ENCODE data around the gene AASDHPPT. TPM values are rescaled to one million over a fixed set of nuclear protein-coding genes. Genes with fewer than 3 reads are reported as not detected.

Gene AASDHPPT
- total RNA-seq, 1 donor from 2014 or later, result 49.6 TPM

DNA sequence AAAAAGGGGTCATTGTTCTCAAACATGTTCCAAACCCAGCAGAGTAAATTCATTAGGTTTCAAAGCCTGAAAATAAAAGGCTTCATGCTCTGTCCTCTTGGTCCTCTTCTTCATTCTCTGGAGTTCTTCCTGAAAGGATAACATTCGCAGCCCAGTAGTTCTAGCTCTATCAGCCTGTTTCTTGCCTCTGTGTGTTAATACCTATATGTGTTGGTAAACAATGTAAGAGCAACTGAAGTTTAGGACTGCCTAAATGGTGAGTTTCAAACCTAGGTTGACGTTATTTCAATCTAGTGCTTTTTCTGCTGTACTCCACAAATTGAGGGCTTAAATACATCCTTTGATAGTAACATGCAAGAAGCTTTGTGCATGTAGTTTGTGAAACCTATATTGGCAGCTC lies 9.4 kb downstream of the AASDHPPT start:
- H3K4me1 Mint-ChIP-seq (ENCODE audit: unreplicated experiment), result peaks cover 53% of the 10 kb centered on the region
- TF ChIP-seq, protein P1, sequence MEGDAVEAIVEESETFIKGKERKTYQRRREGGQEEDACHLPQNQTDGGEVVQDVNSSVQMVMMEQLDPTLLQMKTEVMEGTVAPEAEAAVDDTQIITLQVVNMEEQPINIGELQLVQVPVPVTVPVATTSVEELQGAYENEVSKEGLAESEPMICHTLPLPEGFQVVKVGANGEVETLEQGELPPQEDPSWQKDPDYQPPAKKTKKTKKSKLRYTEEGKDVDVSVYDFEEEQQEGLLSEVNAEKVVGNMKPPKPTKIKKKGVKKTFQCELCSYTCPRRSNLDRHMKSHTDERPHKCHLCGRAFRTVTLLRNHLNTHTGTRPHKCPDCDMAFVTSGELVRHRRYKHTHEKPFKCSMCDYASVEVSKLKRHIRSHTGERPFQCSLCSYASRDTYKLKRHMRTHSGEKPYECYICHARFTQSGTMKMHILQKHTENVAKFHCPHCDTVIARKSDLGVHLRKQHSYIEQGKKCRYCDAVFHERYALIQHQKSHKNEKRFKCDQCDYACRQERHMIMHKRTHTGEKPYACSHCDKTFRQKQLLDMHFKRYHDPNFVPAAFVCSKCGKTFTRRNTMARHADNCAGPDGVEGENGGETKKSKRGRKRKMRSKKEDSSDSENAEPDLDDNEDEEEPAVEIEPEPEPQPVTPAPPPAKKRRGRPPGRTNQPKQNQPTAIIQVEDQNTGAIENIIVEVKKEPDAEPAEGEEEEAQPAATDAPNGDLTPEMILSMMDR (IDR thresholded peaks at IDR 0.05), result no peak
- no peaks in the 10 kb centered on the region for H3K9me3 Mint-ChIP-seq (ENCODE audit: unreplicated experiment)
- peak overlapping the region; percentile 32 for H3K27ac Mint-ChIP-seq (ENCODE audit: unreplicated experiment)
- H3K4me3 Mint-ChIP-seq (ENCODE audit: unreplicated experiment), result no peak overlapping the region
- no peak for DNase-seq (ENCODE audit: extremely low spot score, unreplicated experiment)
- H3K27me3 Mint-ChIP-seq (ENCODE audit: unreplicated experiment), result no peaks in the 10 kb centered on the region
- H3K36me3 Mint-ChIP-seq (ENCODE audit: unreplicated experiment), result peaks cover 28% of the 10 kb centered on the region

DNA sequence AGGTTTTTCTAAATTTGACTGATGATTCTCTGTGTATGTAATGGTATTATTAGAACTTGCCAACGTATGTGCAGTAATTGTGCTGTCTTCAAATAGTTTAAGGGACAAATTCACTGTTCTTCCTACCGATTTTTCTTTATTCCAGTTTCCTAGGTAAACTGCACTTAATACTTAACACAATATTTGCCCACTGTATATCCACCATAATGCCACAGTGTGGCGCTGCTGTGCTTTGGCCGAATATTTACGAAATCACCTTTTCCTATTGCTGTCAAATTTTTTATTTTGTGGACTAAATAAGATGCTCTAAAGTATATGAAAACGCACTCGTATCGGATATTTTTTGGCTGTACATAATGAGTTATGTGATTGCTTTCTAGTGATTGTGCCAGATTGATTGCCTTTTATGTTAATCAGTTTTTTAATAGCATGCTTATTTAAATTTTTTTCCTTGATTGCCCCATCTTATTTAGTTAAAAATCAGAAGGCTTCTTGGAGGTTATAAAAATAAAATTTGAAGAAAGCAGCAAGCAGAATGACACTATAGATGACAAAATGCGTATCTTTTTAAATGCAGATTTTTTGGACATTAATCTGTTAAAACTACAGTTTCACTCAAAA lies 10.5 kb downstream of the AASDHPPT start:
- DNase-seq (ENCODE audit: extremely low spot score, unreplicated experiment), result no peak
- H3K4me1 Mint-ChIP-seq (ENCODE audit: unreplicated experiment), result peaks cover 51% of the 10 kb centered on the region
- TF ChIP-seq, protein P1 (IDR thresholded peaks at IDR 0.05), result peak; percentile 88
- peaks cover 31% of the 10 kb centered on the region for H3K36me3 Mint-ChIP-seq (ENCODE audit: unreplicated experiment)
- H3K27me3 Mint-ChIP-seq (ENCODE audit: unreplicated experiment), result no peaks in the 10 kb centered on the region
- no peak overlapping the region for H3K27ac Mint-ChIP-seq (ENCODE audit: unreplicated experiment)
- H3K4me3 Mint-ChIP-seq (ENCODE audit: unreplicated experiment), result no peak overlapping the region
- H3K9me3 Mint-ChIP-seq (ENCODE audit: unreplicated experiment), result no peaks in the 10 kb centered on the region

DNA sequence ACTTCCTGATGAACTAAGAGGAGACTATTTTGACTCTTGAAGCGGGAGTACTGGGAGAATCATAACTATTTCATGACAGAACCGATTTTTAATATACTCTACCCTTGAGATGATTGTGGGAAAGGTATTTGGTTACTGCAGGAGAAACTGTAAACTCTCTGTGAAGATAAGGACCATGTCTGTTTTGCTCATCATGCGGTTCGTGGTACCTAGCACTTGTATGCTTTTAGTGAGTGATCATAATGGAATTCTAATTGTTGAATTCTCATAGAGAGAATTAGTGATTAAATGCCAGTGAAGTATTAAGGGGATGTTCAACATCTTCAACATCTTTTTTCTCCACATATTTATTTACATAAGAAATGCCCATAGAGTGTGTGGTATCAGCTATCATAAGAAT lies 11.4 kb downstream of the AASDHPPT start:
- no peaks in the 10 kb centered on the region for H3K27me3 Mint-ChIP-seq (ENCODE audit: unreplicated experiment)
- no peak overlapping the region for H3K4me3 Mint-ChIP-seq (ENCODE audit: unreplicated experiment)
- H3K36me3 Mint-ChIP-seq (ENCODE audit: unreplicated experiment), result peaks cover 32% of the 10 kb centered on the region
- no peaks in the 10 kb centered on the region for H3K9me3 Mint-ChIP-seq (ENCODE audit: unreplicated experiment)
- TF ChIP-seq, protein P1 (IDR thresholded peaks at IDR 0.05), result no peak
- peaks cover 50% of the 10 kb centered on the region for H3K4me1 Mint-ChIP-seq (ENCODE audit: unreplicated experiment)
- DNase-seq (ENCODE audit: extremely low spot score, unreplicated experiment), result no peak
- no peak overlapping the region for H3K27ac Mint-ChIP-seq (ENCODE audit: unreplicated experiment)

DNA sequence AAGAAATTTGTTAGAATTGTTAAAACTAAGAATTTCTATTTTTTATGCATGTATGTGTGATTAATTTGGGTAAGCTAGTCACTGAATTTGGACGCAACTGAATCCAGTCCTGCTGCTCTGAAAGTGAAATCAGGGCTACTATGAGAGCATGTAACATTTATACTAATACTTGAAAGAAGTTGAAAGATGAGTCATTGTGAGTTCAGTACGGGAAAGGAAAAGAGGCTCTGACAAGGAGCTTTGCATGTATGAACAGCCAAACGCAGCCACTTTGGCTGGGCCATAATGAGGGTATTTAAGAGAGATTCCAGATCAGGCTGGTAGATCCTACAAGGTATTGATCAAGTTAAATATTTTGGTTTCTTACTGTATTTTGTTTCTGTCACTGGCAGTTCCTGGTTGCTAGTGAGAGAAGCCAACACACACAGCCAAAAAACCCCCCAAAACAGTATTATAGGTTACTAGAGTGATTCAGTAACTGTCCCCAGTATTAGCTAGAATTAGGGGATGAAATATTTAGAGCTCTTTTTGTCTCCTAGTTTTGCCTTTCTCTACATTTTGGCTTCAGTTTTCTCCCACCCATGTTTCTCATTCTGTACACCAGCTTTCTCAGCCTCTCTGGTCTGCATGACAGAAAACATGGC lies 14.1 kb downstream of the AASDHPPT start:
- Mint-ChIP-seq H3K27ac (ENCODE audit: unreplicated experiment) (peak overlapping the region; percentile 51), H3K9me3 (ENCODE audit: unreplicated experiment) (no peaks in the 10 kb centered on the region), H3K4me1 (ENCODE audit: unreplicated experiment) (peaks cover 36% of the 10 kb centered on the region), H3K36me3 (ENCODE audit: unreplicated experiment) (peaks cover 37% of the 10 kb centered on the region), H3K27me3 (ENCODE audit: unreplicated experiment) (no peaks in the 10 kb centered on the region), H3K4me3 (ENCODE audit: unreplicated experiment) (no peak overlapping the region)
- no peak for DNase-seq (ENCODE audit: extremely low spot score, unreplicated experiment)
- TF ChIP-seq, protein P1 (IDR thresholded peaks at IDR 0.05), result no peak

DNA sequence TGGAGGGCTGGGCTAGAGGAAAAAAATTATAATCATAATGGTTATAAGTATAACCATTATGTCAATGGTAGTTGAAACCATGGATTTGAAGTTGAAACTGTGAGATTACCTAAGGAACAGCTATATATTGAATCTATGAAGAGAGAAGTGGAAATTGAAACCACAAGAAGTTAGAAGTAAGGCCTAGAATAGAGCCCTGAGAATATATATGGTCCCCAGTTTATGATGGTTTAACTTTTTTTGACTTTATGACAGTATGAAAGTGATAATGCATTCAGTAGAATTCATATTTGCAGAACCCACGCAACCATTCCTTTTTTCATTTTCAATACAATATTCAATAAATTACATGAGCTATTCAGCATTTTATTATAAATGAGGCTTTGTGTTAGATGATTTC lies 15.0 kb downstream of the AASDHPPT start:
- Mint-ChIP-seq H3K36me3 (ENCODE audit: unreplicated experiment) (peaks cover 44% of the 10 kb centered on the region), H3K4me3 (ENCODE audit: unreplicated experiment) (no peak overlapping the region), H3K27me3 (ENCODE audit: unreplicated experiment) (no peaks in the 10 kb centered on the region), H3K4me1 (ENCODE audit: unreplicated experiment) (peaks cover 30% of the 10 kb centered on the region), H3K27ac (ENCODE audit: unreplicated experiment) (no peak overlapping the region), H3K9me3 (ENCODE audit: unreplicated experiment) (no peaks in the 10 kb centered on the region)
- no peak for DNase-seq (ENCODE audit: extremely low spot score, unreplicated experiment)
- TF ChIP-seq, protein P1 (IDR thresholded peaks at IDR 0.05), result no peak
